Renal cortex interstitium (tissue), 11 donors: ENCODE measurements around the gene GFY. TPM values are rescaled to one million over a fixed set of nuclear protein-coding genes. Genes with fewer than 3 reads are reported as not detected.
A peak's percentile ranks its signal among the peaks of the same experiment; 100 is the strongest.
"Not testable (repeated sequence)": the region's sequence is repeated elsewhere in the genome, so short reads cannot be mapped to it uniquely, and the experiment has no call there.

Experiments used
- DNase-seq, 11 donors: peaks; one replicate each; pipeline ENCODE4 v3.0.0-alpha.2; 2013; ENCODE audit warnings: low read depth in 9 of 11, low spot score in 4 of 11; ENCODE audit errors: extremely low read depth in 1 of 11
- polyA plus RNA-seq, 3 donors: library from polyadenylated mRNA; unstranded; fragments of 120-200 nt; gene quantifications; one replicate each; pipeline ENCODE4 v1.2.1, GENCODE V29; 2013; ENCODE audit not compliant: insufficient read length in 3 of 3

The GFY gene
- polyA plus RNA-seq, 3 donors = not detected

GRCh38 chr19:49461130-49461529 is 35.9 kb downstream of the GFY start:
- not testable (repeated sequence) for DNase-seq

DNA sequence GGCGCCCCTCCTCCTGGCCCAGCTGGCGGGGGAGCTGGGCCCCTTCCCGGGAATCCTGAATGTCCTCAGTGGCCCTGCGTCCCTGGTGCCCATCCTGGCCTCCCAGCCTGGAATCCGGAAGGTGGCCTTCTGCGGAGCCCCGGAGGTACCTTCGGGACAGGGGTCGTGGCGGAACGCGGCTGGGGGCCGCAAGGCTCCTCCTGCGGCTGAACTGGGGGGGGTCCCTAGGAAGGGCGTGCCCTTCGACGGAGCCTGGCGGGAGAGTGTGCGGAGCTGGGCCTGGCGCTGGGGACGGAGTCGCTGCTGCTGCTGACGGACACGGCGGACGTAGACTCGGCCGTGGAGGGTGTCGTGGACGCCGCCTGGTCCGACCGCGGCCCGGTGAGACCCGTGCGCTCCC is 36.5 kb downstream of the GFY start:
- DNase-seq = no peak

GRCh38 chr19:49462492-49462891 is 37.3 kb downstream of the GFY start:
- no peak for DNase-seq

DNA sequence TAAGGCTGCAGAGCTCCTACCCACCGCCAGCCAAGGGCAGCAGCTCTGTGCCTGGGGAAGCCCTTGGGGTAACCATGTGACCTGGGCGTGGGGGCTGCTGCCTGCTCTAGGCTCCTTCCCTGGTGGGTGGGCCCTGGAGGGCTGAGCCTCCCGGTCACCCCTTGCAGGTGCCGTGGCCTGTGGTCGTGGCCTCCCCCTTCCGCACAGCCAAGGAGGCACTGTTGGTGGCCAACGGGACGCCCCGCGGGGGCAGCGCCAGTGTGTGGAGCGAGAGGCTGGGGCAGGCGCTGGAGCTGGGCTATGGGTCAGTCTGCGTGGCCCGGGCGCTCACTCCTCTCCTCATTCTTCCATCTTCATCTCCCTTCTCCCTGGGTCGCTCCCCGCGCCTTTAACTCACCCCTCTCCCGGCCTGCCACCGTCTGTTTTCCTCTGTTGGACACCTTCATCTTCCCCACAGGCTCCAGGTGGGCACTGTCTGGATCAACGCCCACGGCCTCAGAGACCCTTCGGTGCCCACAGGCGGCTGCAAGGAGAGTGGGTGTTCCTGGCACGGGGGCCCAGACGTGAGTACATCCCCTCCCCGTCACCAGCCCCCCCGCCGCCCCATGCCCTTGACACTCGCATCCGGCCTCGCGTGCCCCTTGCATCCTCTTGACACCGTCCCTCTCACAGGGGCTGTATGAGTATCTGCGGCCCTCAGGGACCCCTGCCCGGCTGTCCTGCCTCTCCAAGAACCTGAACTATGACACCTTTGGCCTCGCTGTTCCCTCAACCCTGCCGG is 39.0 kb downstream of the GFY start:
- DNase-seq = no peak

DNA sequence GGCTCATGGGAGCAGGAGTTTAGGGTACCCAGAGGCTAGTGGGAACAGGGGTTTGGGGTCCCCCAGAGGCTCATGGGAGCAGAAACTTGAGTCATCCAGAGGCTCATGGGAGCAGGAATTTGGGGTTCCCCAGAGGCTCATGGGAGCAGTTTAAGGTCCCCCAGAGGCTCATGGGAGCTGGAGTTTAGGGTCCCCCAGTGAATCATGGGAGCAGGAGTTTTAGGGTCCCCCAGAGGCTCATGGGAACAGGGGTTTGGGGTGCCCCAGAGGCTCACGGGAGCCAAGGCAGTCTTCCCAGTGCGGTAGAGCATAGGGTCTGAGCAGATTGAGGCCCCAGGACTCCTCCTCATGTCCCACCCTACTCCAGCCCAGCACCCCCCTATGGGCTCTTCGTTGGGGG is 40.2 kb downstream of the GFY start:
- DNase-seq = no peak

DNA sequence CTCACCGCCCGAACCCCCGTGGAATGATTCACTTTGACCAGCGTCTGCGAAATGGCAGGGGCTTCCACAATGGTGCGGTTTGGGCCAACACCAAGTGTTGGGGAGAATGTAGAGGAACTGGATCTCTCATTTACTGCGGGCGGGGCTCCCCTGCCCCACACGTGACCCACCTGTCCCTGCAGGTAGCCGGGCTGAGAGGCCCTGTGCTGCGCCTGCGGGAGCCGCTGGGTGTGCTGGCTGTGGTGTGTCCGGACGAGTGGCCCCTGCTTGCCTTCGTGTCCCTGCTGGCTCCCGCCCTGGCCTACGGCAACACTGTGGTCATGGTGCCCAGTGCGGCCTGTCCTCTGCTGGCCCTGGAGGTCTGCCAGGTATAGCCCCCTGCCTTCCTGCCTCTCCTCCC is 43.0 kb downstream of the GFY start:
- no peak for DNase-seq

DNA sequence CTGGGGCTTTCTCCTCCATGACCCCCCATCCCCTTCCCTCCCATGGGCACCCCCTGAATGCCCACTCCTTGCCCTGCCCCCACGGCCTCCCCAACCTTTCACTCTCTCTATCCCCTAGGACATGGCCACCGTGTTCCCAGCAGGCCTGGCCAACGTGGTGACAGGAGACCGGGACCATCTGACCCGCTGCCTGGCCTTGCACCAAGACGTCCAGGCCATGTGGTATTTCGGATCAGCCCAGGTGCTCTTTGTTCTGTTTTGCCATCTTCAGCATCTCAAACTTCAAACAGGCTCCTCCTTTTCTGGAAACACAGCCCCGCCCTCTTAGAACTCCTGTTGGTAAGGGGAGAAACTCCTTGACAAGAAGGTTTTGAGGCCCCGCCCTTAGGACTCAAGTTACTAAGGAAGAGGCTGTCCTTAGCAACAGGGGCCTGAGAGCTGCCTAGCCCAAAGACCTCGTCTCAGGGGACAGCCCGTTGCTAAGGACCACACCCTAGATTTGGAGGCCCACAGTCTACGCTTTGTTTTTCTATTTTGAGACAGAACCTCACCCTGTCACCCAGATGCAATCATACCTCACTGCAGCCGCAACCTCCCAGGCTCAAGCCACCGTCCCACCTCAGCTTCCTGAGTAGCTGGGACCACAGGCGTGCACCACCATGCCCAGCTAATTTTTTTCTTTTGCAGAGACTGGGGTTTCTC is 43.7 kb downstream of the GFY start:
- DNase-seq = peak in 2 of 11 donors; percentile 29 to 36

DNA sequence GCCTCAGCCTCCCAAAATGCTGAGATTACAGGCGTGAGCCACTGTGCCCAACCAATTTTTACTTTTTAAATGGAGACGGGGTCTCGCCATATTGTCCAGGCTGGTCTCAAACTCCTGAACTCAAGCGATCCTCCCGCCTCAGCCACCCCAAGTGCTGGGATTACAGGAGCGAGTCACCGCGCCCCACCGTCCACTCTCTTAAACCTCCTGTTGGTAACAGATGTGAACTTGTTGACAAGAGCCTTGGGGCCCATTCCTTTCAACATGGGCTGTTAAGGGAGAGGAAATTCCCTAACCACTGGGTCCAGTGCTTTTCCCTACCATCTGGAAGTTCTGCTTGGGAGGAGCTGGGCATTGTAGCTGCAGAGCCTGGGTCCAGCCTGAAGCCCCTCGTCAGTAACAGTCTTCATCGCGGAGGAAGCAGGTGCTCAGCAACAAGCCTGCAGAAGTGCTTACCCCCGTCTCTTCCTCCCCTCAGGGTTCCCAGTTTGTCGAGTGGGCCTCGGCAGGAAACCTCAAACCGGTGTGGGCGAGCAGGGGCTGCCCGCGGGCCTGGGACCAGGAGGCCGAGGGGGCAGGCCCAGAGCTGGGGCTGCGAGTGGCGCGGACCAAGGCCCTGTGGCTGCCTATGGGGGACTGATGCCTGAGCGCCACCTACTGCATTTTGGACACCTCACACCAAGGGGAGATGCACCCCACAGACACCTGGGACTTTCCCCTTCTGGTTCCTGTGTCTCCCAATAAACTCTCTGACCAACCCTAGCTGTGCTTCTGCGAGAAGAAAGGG is 44.8 kb downstream of the GFY start:
- DNase-seq = no peak

DNA sequence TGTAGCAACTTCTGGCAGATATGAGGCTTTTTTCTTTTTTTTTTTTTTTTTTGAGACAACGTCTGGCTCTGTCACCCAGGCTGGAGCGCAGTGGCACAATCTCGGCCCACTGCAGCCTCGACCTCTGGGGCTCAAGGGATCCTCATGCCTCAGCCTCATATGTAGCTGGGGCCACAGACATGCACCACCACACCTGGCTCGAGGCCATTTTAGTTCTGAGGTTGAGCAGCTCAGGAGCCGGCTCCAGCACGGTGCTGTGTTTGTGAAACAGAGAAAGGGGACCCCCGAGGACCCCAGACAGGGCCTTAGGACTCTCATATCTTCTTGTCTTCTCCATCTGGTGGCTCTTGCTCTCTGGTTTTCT is 45.4 kb downstream of the GFY start:
- no peak for DNase-seq

GRCh38 chr19:49472936-49473335 is 47.7 kb downstream of the GFY start:
- DNase-seq = no peak

DNA sequence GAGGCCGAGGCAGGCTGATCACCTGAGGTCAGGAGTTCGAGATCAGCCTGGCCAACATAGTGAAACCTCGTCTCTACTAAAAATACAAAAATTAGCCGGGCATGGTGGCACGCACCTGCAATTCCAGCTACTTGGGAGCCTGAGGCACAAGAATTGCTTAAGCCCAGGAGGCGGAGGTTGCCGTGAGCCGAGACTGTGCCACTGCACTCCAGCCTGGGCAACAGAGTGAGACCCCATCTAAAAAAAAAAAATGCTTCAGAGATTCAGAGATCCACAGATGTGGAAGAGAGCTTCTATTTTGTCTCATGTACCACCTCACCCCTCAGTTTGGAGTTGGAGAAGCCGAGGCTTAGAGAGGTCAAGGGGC is 48.3 kb downstream of the GFY start:
- not testable (repeated sequence) for DNase-seq

DNA sequence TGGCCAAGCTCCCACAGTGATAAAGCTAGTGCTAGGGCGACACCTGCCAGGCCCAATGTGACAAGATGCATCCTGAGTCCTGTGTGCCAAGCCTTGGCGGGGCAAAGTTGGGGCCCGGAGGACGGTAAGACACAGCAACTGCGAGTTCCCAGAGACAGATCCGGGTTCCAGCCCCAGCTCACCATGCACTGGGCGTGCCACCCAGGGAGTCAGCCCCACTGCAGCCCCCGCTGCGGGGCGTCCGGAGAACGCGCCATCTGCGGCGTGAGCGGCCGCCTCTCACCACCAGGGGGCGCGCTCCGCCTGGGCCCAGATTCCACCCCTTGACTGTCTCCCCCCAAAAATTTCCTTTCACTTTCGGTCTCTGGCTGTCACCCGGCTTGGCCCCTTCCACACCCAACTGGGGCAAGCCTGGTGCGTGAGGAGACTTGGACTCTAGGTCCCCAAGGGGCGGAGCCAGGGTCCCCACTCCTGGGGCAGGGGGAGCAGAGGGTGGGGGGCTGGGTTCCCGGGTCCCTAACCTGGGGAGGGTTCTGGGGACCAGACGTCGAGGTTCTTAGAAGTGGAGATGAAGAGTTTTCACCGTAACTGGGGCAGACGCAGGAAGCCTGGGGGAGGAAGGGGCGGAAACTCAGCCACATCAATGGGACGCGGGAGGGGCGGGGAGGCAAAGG is 48.8 kb downstream of the GFY start, which contains the start of gene FLT3LG:
Gene FLT3LG (plus strand): TSS at position 348 of the 674 bp plus-strand sequence. CDS start 425 bp downstream, outside the sequence.
- peak in 2 of 11 donors; percentile 52 to 64 for DNase-seq

DNA sequence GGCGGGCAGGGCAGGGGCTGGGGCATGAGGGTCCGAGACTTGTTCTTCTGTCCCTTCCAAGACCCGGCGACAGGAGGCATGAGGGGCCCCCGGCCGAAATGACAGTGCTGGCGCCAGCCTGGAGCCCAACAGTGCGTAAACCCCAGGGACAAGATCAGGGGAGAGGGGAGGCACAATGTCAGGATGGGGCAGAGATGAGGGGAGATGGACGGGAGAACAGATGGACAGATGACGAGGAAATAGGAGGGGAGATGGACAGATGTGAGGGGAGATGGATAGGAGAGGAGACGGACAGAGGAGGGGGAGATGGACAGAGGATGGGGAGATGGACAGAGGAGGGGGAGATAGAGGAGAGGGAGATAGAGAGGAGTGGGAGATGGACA is 49.3 kb downstream of the GFY start:
- DNase-seq = no peak

GRCh38 chr19:49475191-49475917 is 50.2 kb downstream of the GFY start:
- DNase-seq = no peak

DNA sequence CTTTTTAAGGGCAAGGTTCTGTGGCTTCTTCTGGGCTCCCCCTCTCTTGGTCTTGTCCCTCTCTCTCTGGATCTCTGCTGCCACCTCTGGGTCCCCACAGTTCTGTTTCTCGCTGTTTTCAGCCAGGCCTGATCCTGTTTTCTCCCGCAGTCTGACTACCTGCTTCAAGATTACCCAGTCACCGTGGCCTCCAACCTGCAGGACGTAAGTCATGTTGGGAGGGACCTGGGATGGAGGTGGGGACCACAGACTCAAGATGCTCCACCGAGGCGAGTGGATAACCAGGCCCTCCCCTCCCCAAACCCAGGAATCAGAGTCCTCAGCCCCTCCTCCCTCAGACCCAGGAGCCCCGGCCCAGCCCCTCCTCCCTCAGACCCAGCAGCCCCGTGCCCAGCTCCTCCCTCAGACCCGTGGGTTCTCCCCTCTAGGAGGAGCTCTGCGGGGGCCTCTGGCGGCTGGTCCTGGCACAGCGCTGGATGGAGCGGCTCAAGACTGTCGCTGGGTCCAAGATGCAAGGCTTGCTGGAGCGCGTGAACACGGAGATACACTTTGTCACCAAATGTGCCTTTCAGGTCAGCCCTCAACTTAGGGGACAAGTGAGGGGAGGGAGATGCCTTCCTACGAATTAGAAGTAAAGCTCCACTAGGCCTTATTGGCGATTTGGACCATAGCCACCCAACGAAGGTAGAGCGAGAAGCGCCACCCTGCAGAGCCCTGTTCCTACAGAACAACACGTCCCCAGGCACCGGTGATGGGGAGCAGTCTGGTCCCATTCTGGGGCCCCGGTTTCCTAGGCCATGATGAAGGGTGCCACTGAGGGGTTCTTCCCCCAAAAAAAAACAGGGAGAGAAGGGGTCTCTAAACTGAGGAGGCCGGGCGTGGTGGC is 51.0 kb downstream of the GFY start:
- DNase-seq = peak in 1 of 11 donors; percentile 63
